Natural killer cell (primary cell): ENCODE results near the gene CCAR1. TPM values are rescaled to one million over a fixed set of nuclear protein-coding genes. Genes with fewer than 3 reads are reported as not detected.

Experiments used
- ATAC-seq, 3 donors: fragments of 150-1000 bp in 2 of 3; fragments of 200-7000 bp in 1 of 3; cut with Tn5 transposase; 1 replicate in 1 of 3; 2 replicates in 2 of 3; pipeline ENCODE4 v1.10.0; 2021; ENCODE audit warnings: mild to moderate bottlenecking in 2 of 3, moderate library complexity in 2 of 3
- DNase-seq, 2 donors: peaks; one replicate each; pipeline versions ENCODE4 v3.0.0 to v3.0.0-alpha.2; 2013 to 2021; ENCODE audit warnings: mixed read lengths in 1 of 2
- H3K27ac ChIP-seq: one replicate; pipeline ENCODE4 v1.5.1; 2013; ENCODE audit warnings: mild to moderate bottlenecking, low read length
- H3K27me3 ChIP-seq: one replicate; pipeline ENCODE4 v1.6.1; 2013; ENCODE audit warnings: low read length; ENCODE audit not compliant: control insufficient read depth, insufficient read depth
- H3K36me3 ChIP-seq: one replicate; pipeline ENCODE4 v1.6.1; 2013; ENCODE audit warnings: low read length; ENCODE audit not compliant: control insufficient read depth, insufficient read depth
- H3K4me1 ChIP-seq: one replicate; pipeline ENCODE4 v1.6.1; 2013; ENCODE audit warnings: low read length; ENCODE audit not compliant: control insufficient read depth, insufficient read depth
- H3K4me3 ChIP-seq: one replicate; pipeline ENCODE4 v1.5.1; 2013; ENCODE audit warnings: low read length
- H3K9me3 ChIP-seq: one replicate; pipeline ENCODE4 v1.6.1; 2013; ENCODE audit warnings: low read length; ENCODE audit not compliant: control insufficient read depth, insufficient read depth
- H3K27ac Mint-ChIP-seq, 2 donors: one replicate each; pipeline ENCODE4 v1.8.0; 2022; ENCODE audit warnings: mild to moderate bottlenecking in 2 of 2, mixed read lengths in 2 of 2, moderate library complexity in 1 of 2
- H3K27me3 Mint-ChIP-seq, 2 donors: one replicate each; pipeline ENCODE4 v1.8.0; 2022; ENCODE audit warnings: low read depth in 2 of 2, mixed read lengths in 2 of 2
- H3K36me3 Mint-ChIP-seq: one replicate; pipeline ENCODE4 v1.8.0; 2022; ENCODE audit warnings: mixed read lengths
- H3K4me1 Mint-ChIP-seq, 2 donors: one replicate each; pipeline ENCODE4 v1.8.0; 2022; ENCODE audit warnings: mixed read lengths in 2 of 2
- H3K4me3 Mint-ChIP-seq: one replicate; pipeline ENCODE4 v1.8.0; 2022; ENCODE audit warnings: mild to moderate bottlenecking, moderate library complexity, mixed read lengths
- H3K9me3 Mint-ChIP-seq, 2 donors: one replicate each; pipeline ENCODE4 v1.8.0; 2022; ENCODE audit warnings: mixed read lengths in 2 of 2
- CTCF ChIP-seq: fragments of 200-600 bp; IDR thresholded peaks from one replicate; pipeline ENCODE4 v1.8.0; 2022; ENCODE audit warnings: antibody characterized with exemption
- WGBS: methylation state at CpG from one replicate; pipeline ENCODE4 v1.1.7; 2013; ENCODE audit warnings: missing lambda C conversion rate; ENCODE audit not compliant: insufficient coverage; 5-methylcytosine and 5-hydroxymethylcytosine counted together
- intact Hi-C: fragments of 100-400 bp; cut with micrococcal nuclease; formaldehyde crosslinking; loops from one replicate; pipeline ENCODE4 v1.14.2; 2022
- total RNA-seq, 4 donors: library from RNA; stranded (reverse); fragments of 120-200 nt in 1 of 4; gene quantifications; one replicate each; pipeline versions ENCODE4 v1.2.3 to v1.2.4, GENCODE V29; 2013 to 2022

Gene CCAR1
- total RNA-seq, 3 donors from 2014 or later (not counting 1 experiment from before 2014, with no cell fraction given): 73.7 to 84.1 (median 77.6) TPM

DNA sequence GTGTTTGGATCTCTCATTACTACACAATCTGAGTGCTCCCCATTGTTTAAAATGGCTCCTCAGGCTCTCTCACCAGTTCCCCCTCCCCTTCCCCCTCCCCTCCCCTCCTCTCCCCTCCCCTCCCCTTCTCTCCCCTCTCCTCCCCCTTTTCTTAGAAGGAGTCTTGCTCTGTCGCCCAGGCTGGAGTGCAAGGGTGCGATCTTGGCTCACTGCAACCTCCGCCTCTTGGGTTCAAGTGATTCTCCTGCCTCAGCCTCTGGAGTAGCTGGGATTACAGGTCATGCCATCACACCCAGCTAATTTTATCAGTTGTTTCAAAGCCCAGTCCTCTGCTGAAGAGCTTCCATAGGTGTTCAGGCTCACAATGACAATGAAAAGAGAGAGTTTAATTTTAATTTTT, 3.6 kb upstream of the CCAR1 start:
- no peak overlapping the region for H3K27ac Mint-ChIP-seq
- H3K9me3 Mint-ChIP-seq: no peaks in the 10 kb centered on the region
- intact Hi-C loops: no loop called here
- no peak overlapping the region for H3K4me3 ChIP-seq
- H3K36me3 ChIP-seq: no peaks in the 10 kb centered on the region
- no peaks in the 10 kb centered on the region for H3K27me3 Mint-ChIP-seq
- ATAC-seq: no peak
- H3K27ac ChIP-seq: no peak overlapping the region
- WGBS: 96% methylated on average over 3 of the region's 3 CpGs
- DNase-seq: no peak
- H3K4me3 Mint-ChIP-seq: no peak overlapping the region
- H3K4me1 Mint-ChIP-seq: peaks cover 6 to 15% of the 10 kb centered on the region in 2 donors
- no peak for TF ChIP-seq CTCF
- H3K9me3 ChIP-seq: no peaks in the 10 kb centered on the region
- H3K4me1 ChIP-seq: peaks cover 13% of the 10 kb centered on the region
- no peaks in the 10 kb centered on the region for H3K36me3 Mint-ChIP-seq
- no peaks in the 10 kb centered on the region for H3K27me3 ChIP-seq

GRCh38 chr10:68721673-68722335, 765 bp downstream of the CCAR1 start:
- Histone ChIP-seq H3K36me3 (peaks cover 13% of the 10 kb centered on the region), H3K4me3 (peak overlapping the region; percentile 73), H3K9me3 (no peaks in the 10 kb centered on the region), H3K27me3 (no peaks in the 10 kb centered on the region), H3K27ac (peak overlapping the region; percentile 97), H3K4me1 (peaks cover 17% of the 10 kb centered on the region)
- Mint-ChIP-seq H3K4me3 (peak overlapping the region; percentile 99), H3K27ac (peak overlapping the region; percentile 97 to 99), H3K4me1 (peaks cover 10 to 18% of the 10 kb centered on the region in 2 donors), H3K27me3 (no peaks in the 10 kb centered on the region), H3K36me3 (no peaks in the 10 kb centered on the region), H3K9me3 (no peaks in the 10 kb centered on the region)
- under 1% methylated on average over 25 of the region's 27 CpGs for WGBS
- intact Hi-C loops: loop anchor here (2.0 to 5.0 kb wide), 2 partner anchors 171 to 390 kb away; partner anchors contain the start of genes HNRNPH3 and PBLD
- TF ChIP-seq CTCF: no peak
- DNase-seq (peak in 1 of 2 donors; percentile 43), ATAC-seq (peak in 1 of 3 donors; percentile 3)

- intact Hi-C loops: no loop called here
- no peak for ATAC-seq
- Mint-ChIP-seq H3K36me3 (no peaks in the 10 kb centered on the region), H3K27ac (no peak overlapping the region), H3K4me3 (no peak overlapping the region), H3K27me3 (no peaks in the 10 kb centered on the region), H3K9me3 (no peaks in the 10 kb centered on the region), H3K4me1 (peaks cover 10 to 23% of the 10 kb centered on the region in 2 donors)
- no peak overlapping the region for H3K4me3 ChIP-seq
- peaks cover 25% of the 10 kb centered on the region for H3K36me3 ChIP-seq
- no peaks in the 10 kb centered on the region for H3K9me3 ChIP-seq
- DNase-seq: no peak
- H3K27me3 ChIP-seq: no peaks in the 10 kb centered on the region
- peaks cover 17% of the 10 kb centered on the region for H3K4me1 ChIP-seq
- 91% methylated on average over 9 of the region's 14 CpGs for WGBS
- no peak for TF ChIP-seq CTCF
- H3K27ac ChIP-seq: no peak overlapping the region
These were observed 4.0 kb downstream of the CCAR1 start for GRCh38 chr10:68725016-68725415.

GRCh38 chr10:68727146-68727545, 6.1 kb downstream of the CCAR1 start:
- intact Hi-C loops: no loop called here
- no peak for TF ChIP-seq CTCF
- H3K36me3 Mint-ChIP-seq: no peaks in the 10 kb centered on the region

More at GRCh38 chr10:68727146-68727545, 6.1 kb downstream of the CCAR1 start:
- ATAC-seq (no peak), DNase-seq (no peak)
- H3K27me3 ChIP-seq: no peaks in the 10 kb centered on the region
- WGBS: 97% methylated on average over 8 of the region's 9 CpGs
- Mint-ChIP-seq H3K4me1 (peaks cover 7 to 11% of the 10 kb centered on the region in 2 donors), H3K9me3 (no peaks in the 10 kb centered on the region), H3K27ac (peak overlapping the region in 1 of 2 donors; percentile 18), H3K4me3 (no peak overlapping the region), H3K27me3 (no peaks in the 10 kb centered on the region)
- peaks cover 41% of the 10 kb centered on the region for H3K36me3 ChIP-seq
- no peaks in the 10 kb centered on the region for H3K9me3 ChIP-seq
- H3K4me1 ChIP-seq: peaks cover 6% of the 10 kb centered on the region
- H3K4me3 ChIP-seq: no peak overlapping the region
- H3K27ac ChIP-seq: no peak overlapping the region
